NCI-H446 treated with DMSO at 0.1 percent for 48 hours (cell line): ENCODE measurements around the gene MDN1.

Source experiments
- DNase-seq: peaks from one replicate; lab custom pipeline; 2025; lab: John Stamatoyannopoulos, UW

The MDN1 gene

GRCh38 chr6:89690944-89691324, 128.7 kb downstream of the MDN1 start:
- no peak for DNase-seq

GRCh38 chr6:89689732-89690131, 129.9 kb downstream of the MDN1 start:
- DNase-seq: no peak

GRCh38 chr6:89688328-89688727, 131.3 kb downstream of the MDN1 start:
- no peak for DNase-seq

GRCh38 chr6:89685311-89685710, 134.3 kb downstream of the MDN1 start:
- DNase-seq: no peak

GRCh38 chr6:89682991-89683390, 136.6 kb downstream of the MDN1 start:
- no peak for DNase-seq

GRCh38 chr6:89681983-89682564, 137.5 kb downstream of the MDN1 start:
- no peak for DNase-seq

GRCh38 chr6:89680551-89680950, 139.0 kb downstream of the MDN1 start:
- no peak for DNase-seq

GRCh38 chr6:89680150-89680549, 139.4 kb downstream of the MDN1 start:
- DNase-seq: no peak

- no peak for DNase-seq
Observed at GRCh38 chr6:89679215-89680120, 140.1 kb downstream of the MDN1 start.

- no peak for DNase-seq
Observed at GRCh38 chr6:89678531-89678930, 141.1 kb downstream of the MDN1 start.

GRCh38 chr6:89675949-89676748, 143.4 kb downstream of the MDN1 start:
- DNase-seq: no peak

- no peak for DNase-seq
Observed at GRCh38 chr6:89670935-89671565, 148.5 kb downstream of the MDN1 start.

- DNase-seq: no peak
Observed at GRCh38 chr6:89669002-89669401, 150.6 kb downstream of the MDN1 start.

- no peak for DNase-seq
Observed at GRCh38 chr6:89667872-89668556, 151.6 kb downstream of the MDN1 start.

- DNase-seq: no peak
Observed at GRCh38 chr6:89662659-89663223, 156.9 kb downstream of the MDN1 start.

GRCh38 chr6:89661559-89661958, 158.0 kb downstream of the MDN1 start:
- no peak for DNase-seq

GRCh38 chr6:89660981-89661380, 158.6 kb downstream of the MDN1 start:
- no peak for DNase-seq

- no peak for DNase-seq
Observed at GRCh38 chr6:89657445-89658158, 162.0 kb downstream of the MDN1 start.

GRCh38 chr6:89655122-89655521, 164.5 kb downstream of the MDN1 start:
- DNase-seq: no peak

GRCh38 chr6:89650579-89650978, 169.0 kb downstream of the MDN1 start:
- no peak for DNase-seq

- DNase-seq: no peak
Observed at GRCh38 chr6:89649682-89650081, 169.9 kb downstream of the MDN1 start.
